ENCODE measurements around the gene FUT7.
"Not testable (repeated sequence)": the region's sequence is repeated elsewhere in the genome, so short reads cannot be mapped to it uniquely, and the experiment has no call there.

FUT7 gene

DNA sequence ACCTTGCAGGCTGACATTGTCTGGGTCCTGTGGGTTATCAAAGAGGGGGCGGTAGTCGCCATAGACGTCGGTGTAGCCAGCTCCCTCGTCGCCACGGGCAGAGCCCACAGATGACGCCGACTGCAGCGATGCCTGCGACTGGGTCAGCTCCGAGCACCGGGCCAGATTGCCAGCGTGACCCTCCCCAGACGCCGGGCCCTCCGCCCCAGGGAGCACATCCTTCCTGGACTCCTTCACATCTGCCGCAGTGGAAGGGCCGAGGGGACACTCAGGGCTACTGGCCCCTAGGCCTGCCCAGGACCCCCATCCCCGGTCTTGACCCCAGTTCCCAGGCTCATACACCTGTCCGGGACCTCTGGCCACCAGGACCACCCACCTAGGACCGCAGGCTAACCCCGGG lies 17.7 kb downstream of the FUT7 start:
- DNase-seq (ENCODE audit: low read depth in 1 of 2, low spot score in 1 of 2) = no peak
- in situ Hi-C loops (cut with HindIII; ENCODE audit: low pct_unique_long_range_greater_than_20kb, low sequenced_read_pairs) = no loop called here
- TF ChIP-seq JUND (IDR thresholded peaks at IDR 0.05; ENCODE audit: low read depth) = no peak

DNA sequence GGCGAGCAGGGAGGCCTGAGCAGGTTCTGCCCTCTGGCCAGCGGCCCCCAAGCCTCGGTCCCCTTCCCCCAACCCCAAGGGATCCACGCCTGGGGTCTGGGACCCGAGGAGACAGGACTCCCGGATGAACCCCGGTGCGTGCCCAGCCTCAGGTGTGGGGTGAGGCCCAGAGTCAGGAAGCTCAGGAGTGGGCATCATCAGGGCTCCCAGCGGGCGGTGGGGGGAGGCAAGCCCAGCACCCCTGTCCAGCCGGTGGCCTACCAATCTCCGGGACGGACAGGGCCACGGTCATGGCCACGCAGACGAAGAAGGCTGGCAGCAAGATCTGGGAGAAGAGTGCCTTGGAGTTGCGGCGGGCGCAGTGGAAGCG lies 18.3 kb downstream of the FUT7 start:
- DNase-seq (ENCODE audit: low read depth in 1 of 2, low spot score in 1 of 2) = no peak
- no peak for TF ChIP-seq JUND (IDR thresholded peaks at IDR 0.05; ENCODE audit: low read depth)
- in situ Hi-C loops (cut with HindIII; ENCODE audit: low pct_unique_long_range_greater_than_20kb, low sequenced_read_pairs) = no loop called here

DNA sequence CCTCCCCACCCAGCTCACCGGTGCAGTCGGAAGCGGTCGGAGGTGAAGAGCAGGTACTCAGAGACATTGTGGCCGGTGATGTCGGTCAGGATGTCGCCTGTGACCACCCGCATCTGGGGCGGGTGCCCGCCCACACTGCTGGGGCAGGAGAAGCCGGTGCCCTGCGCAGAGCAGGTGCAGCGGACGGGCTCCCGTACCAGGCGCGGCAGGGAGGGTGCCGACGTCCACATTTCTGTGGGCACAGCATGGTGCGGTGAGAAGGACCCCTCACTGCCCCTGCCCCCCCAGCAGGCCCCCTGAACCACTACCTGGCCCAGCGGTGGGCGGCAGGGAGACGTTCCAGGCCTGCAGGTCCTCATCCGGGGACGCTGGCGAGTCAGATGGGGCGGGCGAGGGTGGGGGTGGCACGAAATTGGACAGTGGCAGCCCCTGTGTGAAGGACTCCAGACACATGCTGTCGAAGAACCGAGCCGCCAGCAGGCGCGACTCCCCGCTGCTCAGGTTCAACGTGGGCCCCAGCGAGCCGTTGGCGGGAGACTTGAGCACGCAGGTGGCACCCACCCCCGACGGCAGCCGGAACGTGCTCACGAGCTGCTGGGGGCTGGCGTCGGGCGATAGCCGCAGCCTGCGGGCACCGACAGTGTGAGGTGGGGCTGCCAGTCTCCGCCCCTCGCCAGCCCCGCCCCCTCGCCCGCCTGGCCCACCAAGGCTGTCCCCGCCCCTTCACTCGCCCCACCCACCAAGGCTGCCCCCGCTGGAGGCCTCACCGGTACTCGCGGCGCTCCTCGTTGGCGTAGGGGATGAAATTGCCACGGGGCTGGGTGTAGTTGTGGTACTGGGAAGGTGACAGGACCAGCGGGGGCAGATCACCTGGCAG lies 19.0 kb downstream of the FUT7 start:
- in situ Hi-C loops (cut with HindIII; ENCODE audit: low pct_unique_long_range_greater_than_20kb, low sequenced_read_pairs) = no loop called here
- no peak for TF ChIP-seq JUND (IDR thresholded peaks at IDR 0.05; ENCODE audit: low read depth)
- DNase-seq (ENCODE audit: low read depth in 1 of 2, low spot score in 1 of 2) = no peak

DNA sequence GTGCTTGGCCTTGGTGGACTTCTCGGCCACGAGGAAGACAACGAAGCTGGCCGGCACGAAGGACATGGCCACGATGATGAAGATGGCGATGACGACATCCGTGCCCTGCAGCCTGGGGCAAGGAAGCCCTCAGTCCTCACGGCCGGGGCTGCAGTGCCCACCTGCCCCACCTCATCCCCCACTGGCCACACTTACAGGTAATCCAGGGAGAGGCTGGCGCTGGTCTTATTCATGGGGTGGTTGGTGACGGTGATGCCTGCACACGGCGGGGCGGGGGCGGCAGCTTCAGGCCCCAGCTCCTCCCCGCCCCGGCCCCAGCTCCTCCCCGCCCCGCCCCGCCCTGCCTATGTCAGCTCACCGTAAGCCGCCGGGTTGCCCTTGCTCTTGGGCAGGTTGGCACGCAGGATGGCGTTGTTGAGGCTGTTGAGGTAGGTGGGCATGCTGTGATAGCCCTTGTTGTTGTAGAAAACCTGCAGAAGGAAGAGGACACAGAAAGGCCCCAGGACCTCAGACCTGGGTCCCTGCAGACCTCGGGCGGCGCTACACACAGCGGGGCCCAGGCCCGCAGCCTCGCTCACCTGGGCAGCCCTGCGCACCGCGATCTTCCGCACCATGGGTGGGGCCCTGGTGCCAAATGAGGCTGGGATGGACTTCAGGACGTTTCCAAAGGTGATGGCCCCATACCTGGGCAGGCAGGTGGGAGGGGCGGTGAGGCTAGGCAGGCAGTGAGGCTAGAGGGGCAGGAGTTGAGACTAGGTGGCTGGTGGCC lies 19.8 kb downstream of the FUT7 start:
- DNase-seq (ENCODE audit: low read depth in 1 of 2, low spot score in 1 of 2) = no peak
- no peak for TF ChIP-seq JUND (IDR thresholded peaks at IDR 0.05; ENCODE audit: low read depth)
- in situ Hi-C loops (cut with HindIII; ENCODE audit: low pct_unique_long_range_greater_than_20kb, low sequenced_read_pairs) = no loop called here

DNA sequence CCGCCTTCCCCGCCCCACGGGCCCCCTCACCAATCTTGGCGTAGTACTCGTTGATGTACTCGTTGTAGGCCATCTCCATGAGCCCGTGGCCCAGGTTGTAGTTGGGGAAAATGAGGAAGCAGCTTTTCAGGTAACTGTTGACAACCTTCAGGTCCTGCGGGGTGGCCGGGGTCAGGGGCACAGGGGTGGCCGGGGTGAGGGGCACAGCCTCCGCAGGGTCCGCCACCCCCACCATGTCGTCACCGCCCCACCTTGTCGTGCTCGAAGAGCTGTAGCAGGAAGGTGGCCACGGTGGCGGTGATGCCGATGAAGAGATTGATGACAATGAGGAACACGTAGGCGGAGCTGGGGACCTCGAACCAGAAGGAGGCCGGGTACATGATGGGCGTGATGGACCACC lies 20.7 kb downstream of the FUT7 start:
- in situ Hi-C loops (cut with HindIII; ENCODE audit: low pct_unique_long_range_greater_than_20kb, low sequenced_read_pairs) = no loop called here
- DNase-seq (ENCODE audit: low read depth in 1 of 2, low spot score in 1 of 2) = no peak
- TF ChIP-seq JUND (IDR thresholded peaks at IDR 0.05; ENCODE audit: low read depth) = no peak

DNA sequence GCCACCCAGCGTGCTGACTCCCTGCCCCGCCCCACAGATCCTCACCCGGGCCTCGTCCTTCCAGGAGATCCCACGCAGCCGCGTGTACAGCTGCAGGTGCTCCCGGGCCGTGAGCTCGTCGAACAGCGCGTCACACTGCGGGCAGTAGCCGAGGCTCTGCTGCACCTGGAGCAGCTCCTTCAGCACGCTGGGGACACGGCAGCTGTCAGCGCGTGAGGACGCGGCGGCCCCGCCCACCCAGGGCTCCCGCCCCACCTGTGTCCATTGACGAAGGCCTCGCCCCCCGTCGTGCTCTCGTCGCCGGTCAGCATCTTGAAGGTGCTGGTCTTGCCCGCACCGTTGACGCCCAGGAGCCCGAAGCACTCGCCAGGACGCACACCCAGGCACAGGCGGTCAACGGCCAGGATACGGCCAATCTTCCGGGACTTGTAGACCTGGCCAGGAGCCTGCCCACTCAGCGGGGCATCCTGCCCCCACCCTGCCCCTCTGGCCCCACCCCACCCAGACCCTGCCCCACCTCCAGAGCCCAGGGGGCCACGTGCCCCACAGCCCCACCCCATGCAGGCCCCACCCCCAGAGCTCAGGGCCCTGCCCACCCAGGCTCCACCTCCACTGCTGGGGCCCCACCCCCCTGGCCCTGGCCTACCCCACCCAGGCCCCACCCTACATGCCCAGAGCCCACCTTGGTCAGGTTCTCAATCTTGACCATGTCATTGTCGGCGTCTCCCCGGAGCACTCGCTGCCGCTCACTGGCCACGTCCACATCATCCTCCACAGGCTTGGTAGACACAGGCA lies 21.8 kb downstream of the FUT7 start:
- TF ChIP-seq JUND (IDR thresholded peaks at IDR 0.05; ENCODE audit: low read depth) = no peak
- DNase-seq (ENCODE audit: low read depth in 1 of 2, low spot score in 1 of 2) = no peak
- in situ Hi-C loops (cut with HindIII; ENCODE audit: low pct_unique_long_range_greater_than_20kb, low sequenced_read_pairs) = no loop called here

DNA sequence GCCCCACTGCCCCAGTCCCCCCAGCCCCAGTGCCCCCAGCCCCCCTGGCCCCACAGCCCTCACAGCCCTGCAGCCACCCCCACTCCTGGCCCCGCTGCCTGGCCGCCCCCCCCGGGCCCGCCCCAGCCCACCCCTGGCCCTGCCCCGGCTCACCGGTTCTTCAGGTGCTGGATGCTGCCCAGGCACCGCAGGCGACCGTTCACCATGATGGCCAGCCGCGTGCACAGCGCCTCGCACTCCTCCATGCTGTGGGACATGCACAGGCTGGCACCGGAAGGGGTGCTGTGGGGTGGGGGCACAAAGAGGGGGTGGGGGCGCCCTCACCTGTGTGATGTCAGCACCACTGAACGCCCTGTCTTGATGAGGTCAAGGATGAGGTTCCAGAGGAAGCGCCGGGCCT lies 22.7 kb downstream of the FUT7 start:
- TF ChIP-seq JUND (IDR thresholded peaks at IDR 0.05; ENCODE audit: low read depth) = no peak
- in situ Hi-C loops (cut with HindIII; ENCODE audit: low pct_unique_long_range_greater_than_20kb, low sequenced_read_pairs) = no loop called here
- no peak for DNase-seq (ENCODE audit: low read depth in 1 of 2, low spot score in 1 of 2)

DNA sequence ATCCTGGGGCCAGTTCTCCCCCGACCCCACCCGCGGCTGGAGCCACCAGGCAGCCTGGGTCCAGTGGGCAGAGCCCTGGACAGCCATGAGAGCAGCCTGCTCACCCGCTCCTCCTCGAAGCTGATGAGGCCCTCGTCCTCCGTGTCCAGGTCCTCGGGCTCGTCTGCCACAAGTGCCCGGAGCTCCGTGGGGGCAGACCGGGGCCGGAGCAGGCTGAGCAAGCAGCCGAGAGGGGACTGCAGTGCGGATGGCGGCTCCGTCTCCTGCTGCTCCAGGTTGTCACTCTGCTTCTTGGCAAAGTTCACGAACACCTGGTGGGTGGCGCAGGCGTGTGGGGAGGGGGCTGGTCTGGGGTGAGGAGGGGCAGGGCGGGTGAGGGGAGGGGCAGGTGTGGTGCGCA lies 23.6 kb downstream of the FUT7 start:
- no peak for DNase-seq (ENCODE audit: low read depth in 1 of 2, low spot score in 1 of 2)
- no peak for TF ChIP-seq JUND (IDR thresholded peaks at IDR 0.05; ENCODE audit: low read depth)
- in situ Hi-C loops (cut with HindIII; ENCODE audit: low pct_unique_long_range_greater_than_20kb, low sequenced_read_pairs) = no loop called here

DNA sequence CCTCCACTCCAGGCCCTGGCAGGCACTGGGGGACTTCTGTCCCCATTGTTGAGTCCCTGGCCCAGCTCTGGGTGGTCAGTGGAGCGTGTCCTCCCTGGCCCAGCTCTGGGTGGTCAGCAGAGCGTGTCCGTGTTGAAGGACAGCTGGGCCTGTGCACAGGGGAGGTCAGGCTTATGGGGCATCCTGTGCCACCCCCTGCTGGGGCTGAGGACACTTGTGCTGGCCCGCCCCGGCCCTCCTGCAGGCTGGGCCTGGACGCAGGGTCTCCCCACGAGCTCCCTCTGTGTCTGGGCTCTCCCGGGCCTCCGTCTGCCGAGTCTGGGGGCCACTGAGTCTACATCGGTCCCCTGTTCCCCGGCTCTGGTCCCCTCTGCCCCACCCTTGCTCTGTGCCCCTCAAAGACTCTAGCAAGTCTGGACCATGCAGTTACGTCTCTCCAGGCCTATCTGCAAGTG lies 24.0 kb downstream of the FUT7 start:
- DNase-seq (ENCODE audit: low read depth in 1 of 2, low spot score in 1 of 2) = no peak
- in situ Hi-C loops (cut with HindIII; ENCODE audit: low pct_unique_long_range_greater_than_20kb, low sequenced_read_pairs) = no loop called here
- TF ChIP-seq JUND (IDR thresholded peaks at IDR 0.05; ENCODE audit: low read depth) = no peak

DNA sequence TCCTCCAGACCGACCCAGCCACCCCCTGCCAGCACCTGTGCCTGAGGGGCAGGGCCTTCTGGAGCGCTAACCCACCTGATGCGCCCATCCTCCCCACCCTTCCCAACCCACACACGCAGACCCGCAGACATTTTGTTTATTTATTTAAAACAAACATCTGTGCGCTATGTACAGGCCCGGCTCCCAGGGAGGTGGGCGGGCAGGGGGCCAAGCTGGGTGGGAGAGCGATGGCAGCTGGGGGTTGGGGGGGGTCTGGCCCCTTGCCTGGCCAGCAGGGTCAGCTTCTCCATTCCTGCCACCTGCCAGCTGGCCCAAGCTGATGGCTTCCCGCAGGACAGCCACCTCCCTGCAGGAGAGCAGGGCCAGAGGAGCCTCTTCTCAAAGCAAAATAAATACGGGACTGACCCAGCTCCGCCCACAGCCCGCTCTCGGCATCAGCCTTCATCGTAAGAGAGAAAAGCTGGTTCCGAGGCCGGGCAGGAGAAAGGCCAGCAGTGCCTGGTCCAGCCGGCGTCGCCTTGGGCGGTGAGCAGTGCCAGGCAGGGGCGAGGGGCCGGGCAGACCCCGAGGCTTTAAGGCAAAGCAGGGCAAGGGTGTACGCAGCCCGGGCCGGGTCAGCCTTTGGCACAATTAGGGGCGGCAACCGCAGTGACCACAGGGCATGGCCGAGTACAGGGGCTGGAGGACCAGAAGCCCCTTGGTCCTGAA lies 24.6 kb downstream of the FUT7 start:
- DNase-seq (ENCODE audit: low read depth in 1 of 2, low spot score in 1 of 2) = no peak
- no peak for TF ChIP-seq JUND (IDR thresholded peaks at IDR 0.05; ENCODE audit: low read depth)
- in situ Hi-C loops (cut with HindIII; ENCODE audit: low pct_unique_long_range_greater_than_20kb, low sequenced_read_pairs) = no loop called here

DNA sequence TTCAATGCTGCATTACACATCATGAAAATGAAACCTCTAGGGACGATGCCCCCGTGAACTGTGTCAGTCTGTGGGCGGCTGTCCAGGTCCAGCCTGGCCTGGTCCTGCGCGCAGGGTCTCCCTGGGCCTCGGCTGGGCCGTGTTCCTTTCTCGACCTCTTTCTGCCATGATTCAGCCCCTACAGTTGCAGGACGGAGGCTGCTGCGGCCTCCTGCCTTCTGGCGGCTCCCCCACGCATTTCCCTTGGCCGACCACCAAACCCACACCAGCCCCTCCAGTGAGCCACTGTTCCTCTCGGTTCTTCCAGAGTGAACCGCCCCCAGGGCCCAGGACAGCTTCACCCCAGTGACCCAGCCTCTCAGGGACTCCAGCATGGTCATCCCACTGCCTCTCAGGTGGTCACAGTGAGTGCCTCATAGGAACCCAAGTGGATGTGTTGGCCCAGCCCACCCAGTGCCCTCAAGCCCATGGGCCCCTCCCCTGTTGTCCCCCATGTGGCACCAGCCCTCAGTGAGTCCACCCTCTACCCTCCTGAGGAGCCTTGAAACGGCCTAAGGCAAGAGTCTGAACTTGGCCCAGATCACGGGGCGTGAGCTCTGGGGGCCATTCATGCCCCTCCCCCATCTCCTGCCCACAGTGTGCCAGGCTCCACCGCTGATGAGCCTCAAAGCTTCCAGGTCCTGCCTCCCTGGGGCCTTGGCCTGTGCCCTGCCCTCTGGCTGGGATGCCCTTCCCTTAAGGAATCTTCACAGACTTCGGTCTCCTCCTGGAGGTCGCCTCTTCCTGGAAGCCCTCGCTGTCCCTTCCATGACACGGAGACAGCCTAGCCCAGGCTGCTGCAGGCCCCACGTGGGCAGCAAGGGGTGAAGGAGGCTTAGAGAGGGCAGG lies 25.5 kb downstream of the FUT7 start:
- no peak for DNase-seq (ENCODE audit: low read depth in 1 of 2, low spot score in 1 of 2)
- TF ChIP-seq JUND (IDR thresholded peaks at IDR 0.05; ENCODE audit: low read depth) = no peak
- in situ Hi-C loops (cut with HindIII; ENCODE audit: low pct_unique_long_range_greater_than_20kb, low sequenced_read_pairs) = no loop called here

DNA sequence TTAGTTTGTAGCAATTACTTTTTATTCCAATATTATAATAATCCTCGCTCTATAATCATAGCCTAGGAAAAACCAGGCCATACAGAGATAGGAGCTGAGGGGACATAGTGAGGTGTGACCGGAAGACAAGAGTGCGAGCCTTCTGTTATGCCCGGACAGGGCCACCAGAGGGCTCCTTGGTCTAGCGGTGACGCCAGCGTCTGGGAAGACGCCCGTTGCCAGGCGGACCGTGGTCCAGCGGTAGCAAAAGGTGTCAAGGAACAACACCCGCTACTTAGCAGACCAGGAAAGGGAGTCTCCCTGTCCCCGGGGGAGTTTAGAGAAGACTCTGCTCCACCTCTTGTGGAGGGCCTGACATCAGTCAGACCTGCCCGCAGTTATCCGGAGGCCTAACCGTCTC lies 27.6 kb downstream of the FUT7 start:
- in situ Hi-C loops (cut with HindIII; ENCODE audit: low pct_unique_long_range_greater_than_20kb, low sequenced_read_pairs) = not testable (repeated sequence)
- peak in 1 of 2 experiments; percentile 51 for DNase-seq (ENCODE audit: low read depth in 1 of 2, low spot score in 1 of 2)

Measured in T47D (cell line).